H9 (cell line): ENCODE data around the gene RBM19. TPM values are rescaled to one million over a fixed set of nuclear protein-coding genes. Genes with fewer than 3 reads are reported as not detected.

Experiments used
- DNase-seq: peaks from one replicate; pipeline ENCODE4 v3.0.0-alpha.2; 2017
- H2AFZ ChIP-seq: one replicate; pipeline ENCODE4 v1.6.1; 2013; ENCODE audit warnings: mild to moderate bottlenecking, low read length, control low read depth, moderate library complexity
- H2AK5ac ChIP-seq: 2 replicates; pipeline ENCODE4 v1.6.1; 2013; ENCODE audit warnings: low read length, control low read depth, mixed read lengths; ENCODE audit not compliant: insufficient read length
- H2BK120ac ChIP-seq: one replicate; pipeline ENCODE4 v1.6.1; 2013; ENCODE audit warnings: low read depth, mild to moderate bottlenecking, low read length, control low read depth, inconsistent platforms; ENCODE audit not compliant: poor library complexity, severe bottlenecking
- H2BK12ac ChIP-seq: 2 replicates; pipeline ENCODE4 v1.6.1; 2013; ENCODE audit warnings: low read length, control low read depth, mixed read lengths, low read depth; ENCODE audit not compliant: insufficient read length
- H2BK15ac ChIP-seq: 2 replicates; pipeline ENCODE4 v1.6.1; 2013; ENCODE audit warnings: low read depth, low read length, control low read depth
- H2BK20ac ChIP-seq: one replicate; pipeline ENCODE4 v1.6.1; 2013; ENCODE audit warnings: low read depth, mild to moderate bottlenecking, low read length, control low read depth, inconsistent platforms; ENCODE audit not compliant: poor library complexity, severe bottlenecking
- H2BK5ac ChIP-seq: 2 replicates; pipeline ENCODE4 v1.6.1; 2013; ENCODE audit warnings: low read length, control low read depth, mixed read lengths; ENCODE audit not compliant: insufficient read length
- H3K14ac ChIP-seq: 2 replicates; pipeline ENCODE4 v1.6.1; 2013; ENCODE audit warnings: low read length, control low read depth; ENCODE audit not compliant: insufficient read depth
- H3K18ac ChIP-seq: 2 replicates; pipeline ENCODE4 v1.6.1; 2013; ENCODE audit warnings: low read depth, mild to moderate bottlenecking, mixed read lengths, low read length, control low read depth; ENCODE audit not compliant: insufficient read length
- H3K23ac ChIP-seq: 2 replicates; pipeline ENCODE4 v1.6.1; 2013; ENCODE audit warnings: low read length, control low read depth, mixed read lengths, low read depth; ENCODE audit not compliant: insufficient read length
- H3K23me2 ChIP-seq: 2 replicates; pipeline ENCODE4 v1.6.1; 2013; ENCODE audit warnings: low read depth, mild to moderate bottlenecking, mixed read lengths, low read length, control low read depth; ENCODE audit not compliant: insufficient read length, poor library complexity, severe bottlenecking
- H3K27ac ChIP-seq: 2 replicates; pipeline ENCODE4 v1.5.1; 2013; ENCODE audit warnings: low read length, control low read depth, mixed read lengths, low read depth; ENCODE audit not compliant: insufficient read length
- H3K27me3 ChIP-seq: 2 replicates; pipeline ENCODE4 v1.6.1; 2013; ENCODE audit warnings: low read length, control low read depth, inconsistent platforms; ENCODE audit not compliant: insufficient read depth
- H3K4ac ChIP-seq: 2 replicates; pipeline ENCODE4 v1.6.1; 2013; ENCODE audit warnings: low read depth, mild to moderate bottlenecking, control low read depth, inconsistent platforms, low read length, moderate library complexity
- H3K4me1 ChIP-seq: 2 replicates; pipeline ENCODE4 v1.6.1; 2013; ENCODE audit warnings: low read length, control low read depth, inconsistent platforms; ENCODE audit not compliant: insufficient read depth
- H3K4me2 ChIP-seq: 2 replicates; pipeline ENCODE4 v1.6.1; 2013; ENCODE audit warnings: low read length, control low read depth, mixed read lengths; ENCODE audit not compliant: insufficient read length, insufficient read depth
- H3K56ac ChIP-seq: 2 replicates; pipeline ENCODE4 v1.6.1; 2013; ENCODE audit warnings: low read depth, mild to moderate bottlenecking, mixed read lengths, low read length, control low read depth; ENCODE audit not compliant: insufficient read length
- H3K79me1 ChIP-seq: 2 replicates; pipeline ENCODE4 v1.6.1; 2013; ENCODE audit warnings: low read depth, mild to moderate bottlenecking, moderate library complexity, low read length, control low read depth, inconsistent platforms; ENCODE audit not compliant: insufficient read depth, poor library complexity, severe bottlenecking
- H3K79me2 ChIP-seq: 2 replicates; pipeline ENCODE4 v1.6.1; 2013; ENCODE audit warnings: low read length, control low read depth, inconsistent platforms; ENCODE audit not compliant: insufficient read depth
- H3K9ac ChIP-seq: 2 replicates; pipeline ENCODE4 v1.6.1; 2013; ENCODE audit warnings: low read length, control low read depth, mixed read lengths; ENCODE audit not compliant: insufficient read length; ENCODE audit errors: extremely low read depth
- H3K9me3 ChIP-seq: one replicate; pipeline ENCODE4 v1.6.1; 2013; ENCODE audit warnings: low read depth, low read length, inconsistent platforms; ENCODE audit not compliant: control insufficient read depth
- H3T11ph ChIP-seq: one replicate; pipeline ENCODE4 v1.6.1; 2013; ENCODE audit warnings: mild to moderate bottlenecking, low read length, control low read depth, inconsistent platforms
- H4K20me1 ChIP-seq: one replicate; pipeline ENCODE4 v1.6.1; 2013; ENCODE audit not compliant: control insufficient read depth, insufficient read length, insufficient read depth
- H4K5ac ChIP-seq: 2 replicates; pipeline ENCODE4 v1.6.1; 2013; ENCODE audit warnings: low read depth, mild to moderate bottlenecking, mixed read lengths, low read length, control low read depth; ENCODE audit not compliant: insufficient read length
- H4K8ac ChIP-seq: replicated peaks from 2 replicates; pipeline ENCODE4 v1.6.1; 2013; ENCODE audit warnings: low read length, control low read depth, mixed read lengths, low read depth; ENCODE audit not compliant: insufficient read length
- H4K91ac ChIP-seq: 2 replicates; pipeline ENCODE4 v1.6.1; 2013; ENCODE audit warnings: low read depth, mild to moderate bottlenecking, moderate library complexity, mixed read lengths, low read length, control low read depth; ENCODE audit not compliant: insufficient read length
- H3K27ac Mint-ChIP-seq, 3 experiments: 2 replicates in 2 of 3; 3 replicates in 1 of 3; pipeline ENCODE4 v1.8.0; 2020 to 2021; ENCODE audit warnings: mixed read lengths in 3 of 3, mild to moderate bottlenecking in 1 of 3, moderate library complexity in 1 of 3
- H3K27me3 Mint-ChIP-seq: 2 replicates; pipeline ENCODE4 v1.8.0; 2021; ENCODE audit warnings: low read depth, mild to moderate bottlenecking, moderate library complexity, mixed read lengths
- H3K36me3 Mint-ChIP-seq, 3 experiments: 2 replicates in 2 of 3; 3 replicates in 1 of 3; pipeline ENCODE4 v1.8.0; 2020 to 2021; ENCODE audit warnings: low read depth in 3 of 3, mixed read lengths in 3 of 3; ENCODE audit not compliant: insufficient read depth in 1 of 3
- H3K4me1 Mint-ChIP-seq, 2 experiments: 2 replicates each; pipeline ENCODE4 v1.8.0; 2020; ENCODE audit warnings: mixed read lengths in 2 of 2
- H3K4me3 Mint-ChIP-seq, 2 experiments: 2 replicates in 1 of 2; 3 replicates in 1 of 2; pipeline ENCODE4 v1.8.0; 2020 to 2021; ENCODE audit warnings: mild to moderate bottlenecking in 2 of 2, mixed read lengths in 2 of 2, moderate library complexity in 1 of 2
- H3K9me3 Mint-ChIP-seq, 2 experiments: 2 replicates in 1 of 2; 3 replicates in 1 of 2; pipeline ENCODE4 v1.8.0; 2020; ENCODE audit warnings: mild to moderate bottlenecking in 2 of 2, mixed read lengths in 2 of 2, moderate library complexity in 1 of 2
- CTCF ChIP-seq: fragments of 200-600 bp; sonication (generic); conservative IDR thresholded peaks from 3 replicates; pipeline ENCODE4 v1.8.0; 2021; ENCODE audit warnings: antibody characterized with exemption, mild to moderate bottlenecking
- WGBS: extraction: QIAGEN DNeasy Blood & Tissue Kit; methylation state at CpG from one replicate; pipeline ENCODE4 v1.1.7; 2013; ENCODE audit warnings: missing lambda C conversion rate, low lambda C conversion rate, mixed read lengths; ENCODE audit not compliant: insufficient read length; ENCODE audit errors: extremely low coverage; 5-methylcytosine and 5-hydroxymethylcytosine counted together
- total RNA-seq: library from RNA; stranded (reverse); gene quantifications from 2 replicates; pipeline ENCODE4 v1.2.1, GENCODE V29; 2021

The RBM19 gene
- total RNA-seq, 1 experiment from 2014 or later, result 32.2 TPM

- Mint-ChIP-seq H3K4me1 (peaks cover 16 to 22% of the 10 kb centered on the region in 2 experiments), H3K36me3 (peaks cover 5 to 14% (median 6%) of the 10 kb centered on the region in 3 experiments; a peak in 5 of 7 replicates), H3K9me3 (no peaks in the 10 kb centered on the region; a peak in 1 of 5 replicates), H3K27me3 (no peaks in the 10 kb centered on the region), H3K27ac (peak overlapping the region in 1 of 3 experiments; percentile 12; a peak in 1 of 7 replicates), H3K4me3 (no peak overlapping the region)
- H3K23ac ChIP-seq, result no peak overlapping the region
- no peaks in the 10 kb centered on the region for H3K27me3 ChIP-seq
- no peak overlapping the region for H2AFZ ChIP-seq
- no peak overlapping the region for H2BK120ac ChIP-seq
- no peak for TF ChIP-seq CTCF
- H4K91ac ChIP-seq, result no peak overlapping the region
- H3K4me1 ChIP-seq, result no peaks in the 10 kb centered on the region
- H4K20me1 ChIP-seq, result no peaks in the 10 kb centered on the region
- H3K23me2 ChIP-seq, result no peaks in the 10 kb centered on the region
- H3K9ac ChIP-seq, result no peak overlapping the region
- DNase-seq, result no peak
- no peak overlapping the region for H3K4ac ChIP-seq
- no peaks in the 10 kb centered on the region for H3K79me2 ChIP-seq
- no peak overlapping the region for H3K27ac ChIP-seq
- H2BK20ac ChIP-seq, result no peak overlapping the region
- no peak overlapping the region for H3K56ac ChIP-seq
- WGBS, result no CpG with 5 or more reads among the region's 3 CpGs
- no peak overlapping the region for H4K8ac ChIP-seq
- no peak overlapping the region for H2BK15ac ChIP-seq
- no peak overlapping the region for H3K14ac ChIP-seq
- H2BK12ac ChIP-seq, result no peak overlapping the region
- no peak overlapping the region for H3K18ac ChIP-seq
- no peaks in the 10 kb centered on the region for H3K9me3 ChIP-seq
- H3K4me2 ChIP-seq, result no peak overlapping the region
- no peak overlapping the region for H3T11ph ChIP-seq
- no peak overlapping the region for H4K5ac ChIP-seq
- H2BK5ac ChIP-seq, result no peak overlapping the region
- no peak overlapping the region for H2AK5ac ChIP-seq
- no peaks in the 10 kb centered on the region for H3K79me1 ChIP-seq
Observed at GRCh38 chr12:113868365-113868764, 97.8 kb downstream of the RBM19 start.
